Large intestine (tissue), 3 donors: Measurements from ENCODE around the gene SMPD3. TPM values are rescaled to one million over a fixed set of nuclear protein-coding genes. Genes with fewer than 3 reads are reported as not detected.
A peak's percentile ranks its signal among the peaks of the same experiment; 100 is the strongest.

ENCODE experiments used
- DNase-seq, 2 donors: peaks; one replicate each; pipeline versions ENCODE4 v3.0.0 to v3.0.0-alpha.2; 2013
- H3K27ac ChIP-seq: one replicate; pipeline ENCODE4 v1.5.1; 2013; ENCODE audit warnings: low read length
- H3K27me3 ChIP-seq: 2 replicates; pipeline ENCODE4 v1.6.1; 2013; ENCODE audit warnings: low read length; ENCODE audit not compliant: control insufficient read depth, insufficient read depth
- H3K36me3 ChIP-seq: 2 replicates; pipeline ENCODE4 v1.6.1; 2013; ENCODE audit warnings: low read length; ENCODE audit not compliant: control insufficient read depth, insufficient read depth
- H3K4me1 ChIP-seq: one replicate; pipeline ENCODE4 v1.6.1; 2013; ENCODE audit warnings: low read length; ENCODE audit not compliant: control insufficient read depth, insufficient read depth
- H3K4me3 ChIP-seq: one replicate; pipeline ENCODE4 v1.5.1; 2013; ENCODE audit warnings: low read length
- H3K9me3 ChIP-seq: one replicate; pipeline ENCODE4 v1.6.1; 2013; ENCODE audit warnings: mild to moderate bottlenecking, low read depth, low read length, moderate library complexity; ENCODE audit not compliant: control insufficient read depth
- WGBS: methylation state at CpG from one replicate; pipeline ENCODE4 v1.1.5; 2013; ENCODE audit warnings: low lambda C conversion rate; ENCODE audit not compliant: insufficient coverage; 5-methylcytosine and 5-hydroxymethylcytosine counted together
- polyA plus RNA-seq: library from polyadenylated mRNA; unstranded; fragments of 120-200 nt; gene quantifications from one replicate; pipeline ENCODE4 v1.2.1, GENCODE V29; 2013

The SMPD3 gene
- polyA plus RNA-seq, 1 donor, result 49.4 TPM

GRCh38 chr16:68310437-68310773, 137.9 kb downstream of the SMPD3 start:
- H3K4me1 ChIP-seq, result peaks cover 15% of the 10 kb centered on the region

DNA sequence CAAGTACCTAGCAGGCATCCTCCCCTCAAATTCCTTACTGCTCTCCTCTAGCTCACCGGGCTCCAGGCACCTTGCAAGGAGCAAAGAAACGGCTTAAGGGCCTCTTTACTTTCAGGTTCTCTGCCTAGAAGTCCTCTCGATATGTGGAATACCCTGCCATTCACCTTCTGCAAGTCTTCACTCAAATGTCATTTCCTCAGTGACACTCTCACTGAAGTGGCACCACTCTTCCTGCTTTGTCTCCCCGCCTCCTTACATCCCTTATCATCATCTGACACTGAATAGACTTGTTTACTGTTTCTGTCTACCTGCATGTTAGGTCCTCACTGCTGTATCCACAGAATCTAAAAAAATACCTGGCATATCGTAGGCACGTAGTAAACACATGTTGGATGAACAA, 138.5 kb downstream of the SMPD3 start:
- peak overlapping the region; percentile 85 for H3K27ac ChIP-seq
- H3K36me3 ChIP-seq, result peaks cover 34% of the 10 kb centered on the region
- no peaks in the 10 kb centered on the region for H3K27me3 ChIP-seq
- peak in 1 of 2 donors; percentile 12 for DNase-seq
- no peaks in the 10 kb centered on the region for H3K9me3 ChIP-seq
- H3K4me1 ChIP-seq, result peaks cover 15% of the 10 kb centered on the region
- H3K4me3 ChIP-seq, result peak overlapping the region; percentile 95
- WGBS, result no CpG with 5 or more reads among the region's 6 CpGs

More at GRCh38 chr16:68310437-68310773, 137.9 kb downstream of the SMPD3 start:
- Histone ChIP-seq H3K27me3 (no peaks in the 10 kb centered on the region), H3K36me3 (peaks cover 28% of the 10 kb centered on the region), H3K27ac (peak overlapping the region; percentile 85), H3K4me3 (peak overlapping the region; percentile 95), H3K9me3 (no peaks in the 10 kb centered on the region)
- no peak for DNase-seq
- no CpG with 5 or more reads among the region's 29 CpGs for WGBS

Other genes with a start within 250 kb of the SMPD3 start
- gene ESRP2, start 212.4 kb downstream of the SMPD3 start, polyA plus RNA-seq, result 40.0 TPM
- gene PLA2G15, start 203.1 kb downstream of the SMPD3 start, polyA plus RNA-seq, result 18.7 TPM
- 11.6 TPM for gene SLC7A6, start 184.0 kb downstream of the SMPD3 start, polyA plus RNA-seq
- 19.9 TPM for gene SLC7A6OS, start 137.6 kb downstream of the SMPD3 start, polyA plus RNA-seq
- gene PRMT7, start 137.5 kb downstream of the SMPD3 start, polyA plus RNA-seq, result 48.7 TPM
- gene ZFP90, start 90.8 kb upstream of the SMPD3 start, polyA plus RNA-seq, result 19.4 TPM
- 5.1 TPM for gene CDH3, start 196.8 kb upstream of the SMPD3 start, polyA plus RNA-seq